Urinary bladder (tissue), 4 donors: ENCODE data around the gene PDE3A. TPM values are rescaled to one million over a fixed set of nuclear protein-coding genes. Genes with fewer than 3 reads are reported as not detected.

Source experiments
- DNase-seq: peaks from one replicate; pipeline ENCODE4 v3.0.0-alpha.2; 2015; ENCODE audit errors: extremely low spot score
- H3K27ac ChIP-seq: one replicate; pipeline ENCODE4 v1.5.1; 2013; ENCODE audit warnings: low read depth, mild to moderate bottlenecking, moderate library complexity
- H3K36me3 ChIP-seq: one replicate; pipeline ENCODE4 v1.6.1; 2013; ENCODE audit warnings: mild to moderate bottlenecking, moderate library complexity; ENCODE audit not compliant: insufficient read depth
- H3K4me1 ChIP-seq: one replicate; pipeline ENCODE4 v1.6.1; 2013; ENCODE audit warnings: mild to moderate bottlenecking, moderate library complexity; ENCODE audit not compliant: insufficient read depth
- H3K4me3 ChIP-seq: one replicate; pipeline ENCODE4 v1.5.1; 2013; ENCODE audit warnings: low read depth, low read length
- WGBS: extraction: QIAGEN DNeasy Blood & Tissue Kit; methylation state at CpG from one replicate; pipeline ENCODE4 v1.1.7; 2013; 5-methylcytosine and 5-hydroxymethylcytosine counted together
- polyA plus RNA-seq: library from polyadenylated mRNA; stranded (reverse); fragments of 200-250 nt; gene quantifications from one replicate; pipeline ENCODE4 v1.2.3, GENCODE V29; 2013
- total RNA-seq: library from RNA; depleted of rRNA; stranded (reverse); fragments of >200 nt; gene quantifications from one replicate; pipeline ENCODE4 v1.2.3, GENCODE V29; 2014
- donor health status: healthy with polysubstance abuse.
- donor health status: healthy.

The PDE3A gene
- total and polyA plus RNA-seq, 2 donors = 3.8 to 63.7 TPM

DNA sequence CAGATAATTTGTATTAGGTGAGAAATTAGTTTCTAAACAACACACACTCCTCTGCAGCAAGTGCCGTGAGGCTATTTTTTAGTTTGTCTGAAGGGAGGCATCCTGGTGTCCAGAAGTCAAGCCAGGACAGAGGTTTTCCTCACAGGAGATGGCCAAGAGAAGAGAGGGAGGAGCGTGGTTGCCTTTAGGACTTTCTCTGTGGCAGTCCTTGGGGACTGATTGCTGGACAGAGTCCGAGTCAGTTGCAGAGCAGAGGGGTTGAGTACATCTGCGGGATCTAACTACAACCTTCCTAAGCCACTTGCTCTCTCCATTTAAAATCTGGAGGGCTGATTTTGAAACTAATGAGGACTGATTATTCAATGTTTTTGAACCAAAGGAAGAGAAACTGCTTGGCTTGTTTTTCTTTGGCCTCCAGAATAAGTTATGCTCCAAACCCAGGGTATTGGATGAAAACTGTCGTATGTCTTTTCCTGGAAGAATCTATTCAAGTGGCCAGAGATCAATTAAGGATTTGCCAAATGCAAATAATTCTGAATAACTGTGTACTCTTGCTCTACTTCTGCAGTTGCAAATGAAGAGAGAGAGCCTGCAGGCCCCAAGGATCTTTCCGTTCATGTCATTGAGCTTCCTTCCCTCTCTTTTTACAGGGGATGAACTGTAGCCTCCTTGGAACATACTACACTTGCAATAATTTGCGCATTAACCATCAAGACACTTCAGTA lies 328.0 kb downstream of the PDE3A start:
- DNase-seq = no peak
- Histone ChIP-seq H3K4me1 (no peaks in the 10 kb centered on the region), H3K36me3 (no peaks in the 10 kb centered on the region), H3K4me3 (no peak overlapping the region), H3K27ac (no peak overlapping the region)
- 67% methylated on average over 7 of the region's 7 CpGs for WGBS

DNA sequence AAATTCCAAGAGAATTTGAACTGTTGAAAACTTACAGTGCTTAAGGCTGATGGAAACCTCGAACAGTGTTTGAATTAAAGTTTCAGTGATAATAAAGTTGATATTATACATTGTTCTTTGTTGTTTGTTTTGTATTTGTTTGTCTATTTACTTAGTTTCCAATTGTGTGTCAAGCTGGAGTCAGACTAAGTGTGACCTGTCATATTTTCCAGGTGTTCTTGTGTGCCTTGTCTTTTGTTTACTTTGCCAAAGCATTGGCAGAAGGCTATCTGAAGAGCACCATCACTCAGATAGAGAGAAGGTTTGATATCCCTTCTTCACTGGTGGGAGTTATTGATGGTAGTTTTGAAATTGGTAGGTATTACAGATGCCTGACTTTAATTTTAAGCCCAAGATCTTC lies 332.8 kb downstream of the PDE3A start:
- Histone ChIP-seq H3K36me3 (no peaks in the 10 kb centered on the region), H3K4me3 (no peak overlapping the region), H3K4me1 (no peaks in the 10 kb centered on the region), H3K27ac (no peak overlapping the region)
- no peak for DNase-seq
- 82% methylated on average over 1 of the region's 1 CpG for WGBS

DNA sequence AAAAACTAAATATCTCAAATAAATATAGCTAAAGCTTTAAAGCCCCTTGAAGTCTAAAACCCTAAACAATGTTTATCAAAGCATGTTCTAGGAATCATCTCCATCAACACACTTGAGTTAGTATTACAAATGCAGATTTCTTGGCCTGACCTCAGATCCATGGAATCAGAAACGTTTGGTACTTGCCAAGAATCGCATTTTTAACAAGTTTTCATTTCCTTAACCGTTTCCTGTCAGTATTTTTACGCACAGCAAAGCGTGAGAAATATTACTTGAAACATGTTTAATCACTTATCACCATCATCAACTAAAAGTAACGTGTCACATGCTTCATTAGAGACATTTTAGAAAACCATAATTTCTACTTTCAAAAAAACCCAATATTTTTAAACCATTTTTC lies 336.5 kb downstream of the PDE3A start:
- 55% methylated on average over 6 of the region's 6 CpGs for WGBS

DNA sequence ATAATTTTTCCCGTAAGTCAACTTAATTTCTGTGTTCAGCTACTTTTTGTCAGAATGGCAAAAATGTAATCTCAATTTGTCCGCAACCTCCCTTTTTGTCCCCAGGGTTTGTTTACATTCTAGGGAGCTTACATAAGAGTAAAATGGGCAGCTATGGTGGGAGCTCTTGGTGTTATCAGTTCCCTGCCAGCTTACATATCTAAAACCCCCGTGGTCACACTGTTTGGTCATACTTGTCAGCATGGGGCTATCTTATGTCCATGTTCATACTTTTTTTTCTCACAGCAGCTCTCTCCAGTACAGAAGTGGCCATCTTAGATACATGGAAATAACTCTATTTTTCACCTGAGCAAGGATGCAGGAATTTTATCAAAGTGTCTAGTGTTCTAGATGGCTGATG lies 343.5 kb downstream of the PDE3A start:
- Histone ChIP-seq H3K4me1 (no peaks in the 10 kb centered on the region), H3K27ac (no peak overlapping the region), H3K36me3 (no peaks in the 10 kb centered on the region), H3K4me3 (no peak overlapping the region)
- DNase-seq = no peak
- 55% methylated on average over 3 of the region's 3 CpGs for WGBS

More for the DNA sequence above, 336.5 kb downstream of the PDE3A start:
- Histone ChIP-seq H3K36me3 (no peaks in the 10 kb centered on the region), H3K4me3 (no peak overlapping the region), H3K4me1 (no peaks in the 10 kb centered on the region), H3K27ac (no peak overlapping the region)
- no peak for DNase-seq

DNA sequence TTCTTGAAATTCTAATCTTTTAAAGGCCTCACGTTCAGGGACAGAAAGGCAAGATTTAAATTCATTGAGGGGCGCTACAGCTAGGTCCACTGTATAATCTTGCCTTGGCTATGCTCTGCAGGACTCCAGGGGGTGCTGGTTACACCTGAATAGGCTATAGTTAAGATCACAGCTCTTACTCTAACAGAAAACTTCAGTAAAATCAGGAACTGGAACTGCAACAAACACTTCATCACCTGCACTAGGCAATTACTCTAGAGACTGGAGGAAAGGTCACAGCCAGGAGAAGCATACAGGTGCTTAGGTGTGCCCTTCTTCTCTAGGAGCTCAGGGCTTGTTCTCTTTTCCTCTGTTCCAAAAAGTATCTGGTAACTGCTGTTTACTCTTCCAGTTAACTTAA lies 347.7 kb downstream of the PDE3A start:
- no peak overlapping the region for H3K4me3 ChIP-seq
- no peaks in the 10 kb centered on the region for H3K36me3 ChIP-seq
- no peaks in the 10 kb centered on the region for H3K4me1 ChIP-seq
- DNase-seq = no peak
- no peak overlapping the region for H3K27ac ChIP-seq
- WGBS = 64% methylated on average over 2 of the region's 2 CpGs

DNA sequence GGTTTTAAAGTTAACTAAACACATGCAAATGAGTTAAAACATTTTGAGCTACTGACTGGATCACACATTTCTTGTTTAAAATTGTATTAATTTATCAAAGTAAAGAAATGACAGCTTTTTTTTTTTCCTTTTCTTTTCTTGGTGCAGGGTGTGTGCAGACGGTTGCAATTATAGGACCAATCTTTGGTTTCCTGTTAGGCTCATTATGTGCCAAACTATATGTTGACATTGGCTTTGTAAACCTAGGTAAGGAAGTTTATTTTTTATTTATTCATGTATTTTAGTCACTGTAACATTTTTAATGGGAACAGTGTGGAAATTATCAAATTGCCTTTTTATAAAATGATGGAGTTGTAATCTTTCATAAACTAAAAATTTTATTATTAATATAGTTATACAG lies 348.6 kb downstream of the PDE3A start:
- Histone ChIP-seq H3K27ac (no peak overlapping the region), H3K36me3 (no peaks in the 10 kb centered on the region), H3K4me1 (no peaks in the 10 kb centered on the region), H3K4me3 (no peak overlapping the region)
- WGBS = 85% methylated on average over 1 of the region's 1 CpG
- DNase-seq = no peak

DNA sequence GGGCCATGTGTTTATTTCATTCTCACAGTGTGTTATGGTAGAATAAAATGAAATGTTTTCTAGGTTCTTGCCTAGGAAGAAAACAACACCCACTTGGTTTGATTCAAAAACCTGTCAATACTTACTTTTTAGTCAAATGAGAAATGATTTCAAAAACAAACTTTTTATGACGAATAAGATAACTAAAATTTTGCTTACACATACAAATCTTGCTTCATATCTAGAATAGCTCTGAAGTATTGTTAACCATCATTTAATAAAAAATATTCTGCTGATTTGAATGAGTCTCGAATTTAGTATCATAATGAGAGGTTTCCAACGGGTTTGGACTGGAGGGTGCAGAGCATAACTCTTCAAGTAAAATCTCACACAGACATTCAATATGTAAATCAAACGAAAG lies 350.0 kb downstream of the PDE3A start:
- no peak for DNase-seq
- Histone ChIP-seq H3K4me3 (no peak overlapping the region), H3K36me3 (no peaks in the 10 kb centered on the region), H3K27ac (no peak overlapping the region), H3K4me1 (no peaks in the 10 kb centered on the region)
- WGBS = 85% methylated on average over 4 of the region's 4 CpGs

DNA sequence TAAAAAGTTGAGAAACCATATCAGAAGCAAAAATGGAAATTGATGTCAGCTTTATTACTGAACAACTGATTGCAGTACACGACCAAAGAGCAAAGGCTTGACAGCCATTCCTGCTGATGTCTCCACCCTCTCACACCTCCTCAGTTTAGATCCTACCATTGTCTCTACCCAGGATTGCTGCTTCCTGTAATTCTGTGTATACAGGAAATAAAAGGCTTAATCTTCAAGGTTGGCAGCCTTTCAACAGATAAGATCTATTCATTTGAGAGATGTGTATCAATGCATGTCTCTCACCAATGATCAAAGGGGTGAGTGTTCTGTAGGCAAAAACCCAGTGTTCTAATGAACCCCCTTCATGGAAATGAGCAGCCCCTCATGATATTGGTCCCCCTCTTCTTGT lies 353.8 kb downstream of the PDE3A start:
- H3K4me1 ChIP-seq = no peaks in the 10 kb centered on the region
- H3K36me3 ChIP-seq = no peaks in the 10 kb centered on the region
- WGBS = 53% methylated on average over 1 of the region's 1 CpG
- no peak overlapping the region for H3K4me3 ChIP-seq
- no peak overlapping the region for H3K27ac ChIP-seq
- DNase-seq = no peak

DNA sequence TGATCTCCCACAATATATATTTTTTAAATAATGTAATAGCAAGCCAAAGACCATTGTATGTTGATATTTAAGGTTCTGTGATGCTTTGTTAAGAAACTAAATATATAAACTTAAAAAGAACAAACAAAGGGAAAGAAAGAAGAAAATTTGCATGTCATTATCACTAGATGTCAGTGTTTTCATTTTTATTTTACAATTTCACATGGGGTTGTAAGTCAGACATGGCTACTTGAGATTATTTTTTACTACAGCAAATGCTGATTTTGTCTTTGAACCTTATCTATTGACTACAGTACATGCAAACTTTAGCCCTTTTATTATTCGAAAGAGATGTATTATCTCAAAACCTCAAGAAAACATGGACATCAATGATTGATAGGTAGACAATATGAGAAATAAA lies 362.9 kb downstream of the PDE3A start:
- no peaks in the 10 kb centered on the region for H3K36me3 ChIP-seq
- 53% methylated on average over 1 of the region's 1 CpG for WGBS
- H3K4me3 ChIP-seq = no peak overlapping the region
- H3K4me1 ChIP-seq = no peaks in the 10 kb centered on the region
- H3K27ac ChIP-seq = no peak overlapping the region
- no peak for DNase-seq
